Measurements from ENCODE around the gene BCLAF3.

BCLAF3 gene

DNA sequence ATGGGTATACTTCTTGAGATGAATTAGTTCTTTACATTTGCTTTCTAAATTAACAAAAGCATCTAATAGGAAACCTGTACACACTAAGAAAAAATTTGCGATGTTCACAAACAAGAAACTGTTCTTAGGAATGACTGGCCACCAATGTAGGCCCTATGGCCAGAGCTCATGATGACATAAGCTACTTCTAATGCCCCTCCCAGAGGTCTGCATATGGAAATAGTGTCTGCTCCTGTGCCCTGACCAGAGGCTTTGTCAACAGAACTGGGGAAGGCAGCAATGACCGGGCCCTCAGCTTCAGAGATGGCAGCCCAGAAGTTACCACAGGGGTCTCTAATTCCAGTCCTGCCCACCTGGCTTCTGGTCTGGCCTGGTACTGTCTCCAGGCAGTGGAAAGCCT lies 15.0 kb upstream of the BCLAF3 start:
- TF ChIP-seq, protein P1, sequence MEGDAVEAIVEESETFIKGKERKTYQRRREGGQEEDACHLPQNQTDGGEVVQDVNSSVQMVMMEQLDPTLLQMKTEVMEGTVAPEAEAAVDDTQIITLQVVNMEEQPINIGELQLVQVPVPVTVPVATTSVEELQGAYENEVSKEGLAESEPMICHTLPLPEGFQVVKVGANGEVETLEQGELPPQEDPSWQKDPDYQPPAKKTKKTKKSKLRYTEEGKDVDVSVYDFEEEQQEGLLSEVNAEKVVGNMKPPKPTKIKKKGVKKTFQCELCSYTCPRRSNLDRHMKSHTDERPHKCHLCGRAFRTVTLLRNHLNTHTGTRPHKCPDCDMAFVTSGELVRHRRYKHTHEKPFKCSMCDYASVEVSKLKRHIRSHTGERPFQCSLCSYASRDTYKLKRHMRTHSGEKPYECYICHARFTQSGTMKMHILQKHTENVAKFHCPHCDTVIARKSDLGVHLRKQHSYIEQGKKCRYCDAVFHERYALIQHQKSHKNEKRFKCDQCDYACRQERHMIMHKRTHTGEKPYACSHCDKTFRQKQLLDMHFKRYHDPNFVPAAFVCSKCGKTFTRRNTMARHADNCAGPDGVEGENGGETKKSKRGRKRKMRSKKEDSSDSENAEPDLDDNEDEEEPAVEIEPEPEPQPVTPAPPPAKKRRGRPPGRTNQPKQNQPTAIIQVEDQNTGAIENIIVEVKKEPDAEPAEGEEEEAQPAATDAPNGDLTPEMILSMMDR (IDR thresholded peaks at IDR 0.05; ENCODE audit: insufficient read depth, low read depth, low read length, missing control alignments): no peak
- no peak overlapping the region for H3K4me3 ChIP-seq (ENCODE audit: low read depth, low read length)
- no peak for DNase-seq (ENCODE audit: low read depth)

DNA sequence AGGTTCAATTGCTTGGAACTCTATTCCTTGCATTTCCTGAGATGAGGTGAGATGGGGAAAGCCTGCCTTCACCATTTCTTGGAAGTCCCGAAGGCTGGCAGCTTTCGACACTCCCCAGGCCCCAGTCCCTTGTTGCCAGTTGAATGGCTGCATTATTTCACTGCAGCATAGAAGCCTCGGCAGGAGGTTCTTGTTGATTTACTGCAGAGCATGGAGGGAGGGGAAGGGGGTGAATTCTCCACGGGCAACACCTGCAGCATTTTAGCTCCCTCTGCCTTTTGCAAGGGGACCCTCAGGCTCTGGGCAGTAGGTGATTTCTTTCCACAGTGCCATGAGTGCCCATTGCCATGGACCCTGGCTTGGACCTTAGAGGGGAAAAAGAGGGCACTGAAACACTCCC lies 10.7 kb upstream of the BCLAF3 start:
- no peak for DNase-seq (ENCODE audit: low read depth)
- TF ChIP-seq, protein P1 (IDR thresholded peaks at IDR 0.05; ENCODE audit: insufficient read depth, low read depth, low read length, missing control alignments): no peak

DNA sequence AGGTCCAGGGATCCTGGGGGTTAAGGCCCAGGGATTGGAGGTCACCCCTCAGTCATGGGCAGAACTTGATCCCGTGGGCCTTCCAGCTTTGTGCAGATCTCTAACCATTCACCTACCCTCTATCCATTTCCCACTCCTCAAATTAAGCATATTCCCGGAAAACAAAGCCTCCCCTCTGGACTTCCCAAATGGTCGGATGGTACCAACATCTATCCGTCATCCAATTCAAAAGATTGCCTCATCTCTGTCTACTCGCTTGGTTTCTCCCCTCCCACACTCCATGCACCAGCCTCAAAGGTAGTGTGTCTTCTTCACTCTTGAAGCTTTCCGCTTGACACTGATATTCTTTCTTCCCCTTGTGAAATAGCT lies 473 bp upstream of the BCLAF3 start:
- peak overlapping the region; percentile 25 for H3K4me3 ChIP-seq (ENCODE audit: low read depth, low read length)
- TF ChIP-seq, protein P1 (IDR thresholded peaks at IDR 0.05; ENCODE audit: insufficient read depth, low read depth, low read length, missing control alignments): no peak
- no peak for DNase-seq (ENCODE audit: low read depth)

More for the DNA sequence above, 10.7 kb upstream of the BCLAF3 start:
- no peak overlapping the region for H3K4me3 ChIP-seq (ENCODE audit: low read depth, low read length)

- TF ChIP-seq, protein P1 (IDR thresholded peaks at IDR 0.05; ENCODE audit: insufficient read depth, low read depth, low read length, missing control alignments): no peak
- peak overlapping the region; percentile 68 for H3K4me3 ChIP-seq (ENCODE audit: low read depth, low read length)
- peak; percentile 7 for DNase-seq (ENCODE audit: low read depth)
Measured at GRCh38 chrX:19990151-19990555, 708 bp downstream of the BCLAF3 start.

- no peak overlapping the region for H3K4me3 ChIP-seq (ENCODE audit: low read depth, low read length)
- no peak for DNase-seq (ENCODE audit: low read depth)
- TF ChIP-seq, protein P1 (IDR thresholded peaks at IDR 0.05; ENCODE audit: insufficient read depth, low read depth, low read length, missing control alignments): no peak
Measured at GRCh38 chrX:19987856-19988255, 3.0 kb downstream of the BCLAF3 start.

DNA sequence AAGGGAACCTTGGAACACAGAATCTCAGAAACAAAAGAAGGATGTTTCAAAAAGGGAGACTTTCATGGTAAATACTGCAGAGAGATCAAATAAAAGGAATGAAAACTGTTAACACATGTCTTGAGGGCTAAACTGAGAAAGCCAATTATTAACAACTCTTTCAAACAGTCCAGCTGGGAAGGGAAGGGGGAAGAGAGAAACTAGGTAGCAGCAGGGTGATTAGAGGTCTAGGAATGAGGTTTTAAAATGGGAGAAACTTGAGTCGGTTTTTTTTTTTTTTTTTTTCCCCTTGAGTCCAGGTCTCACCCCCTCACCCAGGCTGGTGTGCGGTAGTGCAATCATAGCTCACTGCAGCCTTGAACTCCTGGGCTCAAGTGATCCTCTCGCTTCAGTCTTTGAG lies 4.3 kb downstream of the BCLAF3 start:
- TF ChIP-seq, protein P1 (IDR thresholded peaks at IDR 0.05; ENCODE audit: insufficient read depth, low read depth, low read length, missing control alignments): no peak

GRCh38 chrX:19981947-19982346 lies 8.9 kb downstream of the BCLAF3 start:
- DNase-seq (ENCODE audit: low read depth): no peak
- H3K4me3 ChIP-seq (ENCODE audit: low read depth, low read length): no peak overlapping the region
- TF ChIP-seq, protein P1 (IDR thresholded peaks at IDR 0.05; ENCODE audit: insufficient read depth, low read depth, low read length, missing control alignments): no peak

More for the DNA sequence above, 4.3 kb downstream of the BCLAF3 start:
- H3K4me3 ChIP-seq (ENCODE audit: low read depth, low read length): no peak overlapping the region
- no peak for DNase-seq (ENCODE audit: low read depth)
